A549 (cell line): ENCODE results near the gene KICS2.

Experiments used
- ATOH8 ChIP-seq: fragments of 250-450 bp; sonication (Bioruptor Pico); IDR thresholded peaks from 2 replicates; pipeline ENCODE4 v1.5.0; 2020; ENCODE audit warnings: low read depth, mild to moderate bottlenecking, moderate library complexity
- CHD2 ChIP-seq: fragments of 150-350 bp; IDR thresholded peaks from 2 replicates; pipeline ENCODE4 v1.6.1; 2014; ENCODE audit warnings: low read length; ENCODE audit not compliant: partially characterized antibody
- CTCF ChIP-seq: fragments of >200 bp; sonication (Bioruptor Twin); formaldehyde crosslinking; IDR thresholded peaks from 3 replicates; pipeline ENCODE4 v1.5.1; 2016
- EP300 ChIP-seq, 2 experiments: fragments of >200 bp; sonication (Bioruptor Twin); formaldehyde crosslinking; IDR thresholded peaks; 2 replicates in 1 of 2; 3 replicates in 1 of 2; pipeline ENCODE4 v1.6.1; 2016 to 2017
- ESRRA ChIP-seq: fragments of 150-350 bp; IDR thresholded peaks from 2 replicates; pipeline ENCODE4 v1.6.1; 2014; ENCODE audit warnings: mild to moderate bottlenecking, low read length, borderline replicate concordance
- MAX ChIP-seq: IDR thresholded peaks from 2 replicates; pipeline ENCODE4 v1.6.1; 2012
- POLR2A ChIP-seq: IDR thresholded peaks from 2 replicates; pipeline ENCODE4 v1.6.1; 2012; ENCODE audit warnings: mild to moderate bottlenecking, low read length
- REST ChIP-seq: fragments of 200-600 bp; sonication (generic); IDR thresholded peaks from 2 replicates; pipeline ENCODE4 v1.6.1; 2016; ENCODE audit warnings: antibody characterized with exemption, mild to moderate bottlenecking, moderate library complexity
- SREBF2 ChIP-seq: fragments of 450-650 bp; IDR thresholded peaks from 2 replicates; pipeline ENCODE4 v1.6.1; 2014; ENCODE audit warnings: mild to moderate bottlenecking, moderate library complexity
- USF2 ChIP-seq: fragments of 450-650 bp; IDR thresholded peaks from 2 replicates; pipeline ENCODE4 v1.6.1; 2014; ENCODE audit warnings: antibody characterized with exemption

- TF ChIP-seq MAX (no peak), CTCF (no peak), POLR2A (no peak), EP300 (IDR thresholded peaks at IDR 0.05) (no peak), CHD2 (no peak), ATOH8 (CRISPR knock-in tag) (no peak), ESRRA (no peak), USF2 (no peak), REST (no peak), SREBF2 (no peak)
Measured at GRCh38 chr12:64270411-64270810, 48.3 kb upstream of the KICS2 start.
